8988T (cell line): ENCODE measurements around the gene SNTB2.

Source experiments
- DNase-seq: peaks from one replicate; pipeline ENCODE4 v3.0.0; 2011

The SNTB2 gene

GRCh38 chr16:69182730-69183416 is 4.1 kb upstream of the SNTB2 start:
- no peak for DNase-seq

GRCh38 chr16:69187446-69188235 is 677 bp downstream of the SNTB2 start:
- DNase-seq, result peak; percentile 86

- DNase-seq, result no peak
Observed at GRCh38 chr16:69188236-69188549, 1.2 kb downstream of the SNTB2 start.

- no peak for DNase-seq
Observed at GRCh38 chr16:69188716-69189115, 1.8 kb downstream of the SNTB2 start.

- no peak for DNase-seq
Observed at GRCh38 chr16:69190046-69190588, 3.2 kb downstream of the SNTB2 start.

GRCh38 chr16:69190598-69190997 is 3.6 kb downstream of the SNTB2 start:
- no peak for DNase-seq

GRCh38 chr16:69191136-69191535 is 4.2 kb downstream of the SNTB2 start:
- DNase-seq, result no peak

- no peak for DNase-seq
Observed at GRCh38 chr16:69193855-69194254, 6.9 kb downstream of the SNTB2 start.

GRCh38 chr16:69194488-69194887 is 7.5 kb downstream of the SNTB2 start:
- DNase-seq, result no peak

GRCh38 chr16:69195369-69196029 is 8.5 kb downstream of the SNTB2 start:
- no peak for DNase-seq

- no peak for DNase-seq
Observed at GRCh38 chr16:69197573-69197972, 10.6 kb downstream of the SNTB2 start.

GRCh38 chr16:69199382-69199781 is 12.4 kb downstream of the SNTB2 start:
- DNase-seq, result no peak

GRCh38 chr16:69201291-69201690 is 14.3 kb downstream of the SNTB2 start:
- no peak for DNase-seq

GRCh38 chr16:69201787-69202186 is 14.8 kb downstream of the SNTB2 start:
- no peak for DNase-seq

- DNase-seq, result no peak
Observed at GRCh38 chr16:69204172-69204571, 17.2 kb downstream of the SNTB2 start.

GRCh38 chr16:69209735-69210134 is 22.8 kb downstream of the SNTB2 start:
- DNase-seq, result no peak

GRCh38 chr16:69217433-69217832 is 30.5 kb downstream of the SNTB2 start:
- no peak for DNase-seq

GRCh38 chr16:69219279-69219678 is 32.3 kb downstream of the SNTB2 start:
- no peak for DNase-seq

- DNase-seq, result no peak
Observed at GRCh38 chr16:69223882-69224281, 36.9 kb downstream of the SNTB2 start.

GRCh38 chr16:69225121-69225520 is 38.2 kb downstream of the SNTB2 start:
- no peak for DNase-seq

GRCh38 chr16:69233124-69233523 is 46.2 kb downstream of the SNTB2 start:
- DNase-seq, result no peak

GRCh38 chr16:69234460-69234859 is 47.5 kb downstream of the SNTB2 start:
- no peak for DNase-seq

- no peak for DNase-seq
Observed at GRCh38 chr16:69236319-69236718, 49.4 kb downstream of the SNTB2 start.

- no peak for DNase-seq
Observed at GRCh38 chr16:69237296-69237695, 50.3 kb downstream of the SNTB2 start.
